GM23248 (cell line): Measurements from ENCODE around the gene CUL9.

Experiments
- EZH2 ChIP-seq: fragments of 200-600 bp; sonication (generic); IDR thresholded peaks from 2 replicates; pipeline ENCODE4 v1.6.1; 2018; ENCODE audit warnings: antibody characterized with exemption, mild to moderate bottlenecking; ENCODE audit not compliant: insufficient read depth, poor library complexity, severe bottlenecking
- EZH2phosphoT487 ChIP-seq: fragments of 200-600 bp; sonication (generic); IDR thresholded peaks from 2 replicates; pipeline ENCODE4 v1.6.1; 2018; ENCODE audit warnings: antibody characterized with exemption, moderate library complexity, mild to moderate bottlenecking, low read depth; ENCODE audit not compliant: insufficient read depth

DNA sequence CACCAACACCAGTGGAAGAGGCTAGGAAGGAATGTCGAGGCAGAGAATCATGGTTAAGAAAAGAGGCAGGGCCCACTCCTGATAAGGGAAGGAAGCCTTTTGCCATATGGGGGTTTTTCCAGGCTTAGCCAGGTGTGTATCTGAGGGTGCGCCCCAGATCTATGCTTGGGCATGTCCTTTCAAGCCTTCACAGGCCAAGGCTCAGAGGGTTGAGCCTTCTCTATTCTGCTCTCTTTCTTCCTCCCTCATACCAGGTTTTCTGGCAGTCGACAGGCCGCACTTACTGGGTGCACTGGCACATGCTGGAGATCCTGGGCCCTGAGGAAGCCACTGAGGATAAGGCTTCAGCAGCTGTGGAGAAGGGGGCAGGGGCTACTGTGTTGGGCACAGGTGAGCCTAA lies 4.7 kb downstream of the CUL9 start:
- no peak for TF ChIP-seq EZH2phosphoT487
- TF ChIP-seq EZH2: no peak
